Measurements from ENCODE around the gene EME1. TPM values are rescaled to one million over a fixed set of nuclear protein-coding genes. Genes with fewer than 3 reads are reported as not detected.

Gene EME1
- total and polyA plus RNA-seq, 10 of the 15 experiments (the other 5 are each of a cell fraction or from before 2014, with no cell fraction given), result 13.8 to 40.5 (median 22.0) TPM

GRCh38 chr17:50426814-50427787 is 54.1 kb downstream of the EME1 start (continued):
- TF ChIP-seq CEBPZ (IDR thresholded peaks at IDR 0.05; ENCODE audit: low read depth, low read length) (no peak), IRF3 (IDR thresholded peaks at IDR 0.05) (no peak), ZNF592 (IDR thresholded peaks at IDR 0.05) (no peak), SMAD1 (IDR thresholded peaks at IDR 0.05; ENCODE audit: low read depth, partially characterized antibody) (no peak), MAX (IDR thresholded peaks at IDR 0.05; ENCODE audit: low read depth, low read length) (no peak), TCF7 (IDR thresholded peaks at IDR 0.05; ENCODE audit: borderline replicate concordance) (no peak), EZH2 (IDR thresholded peaks at IDR 0.05; ENCODE audit: borderline replicate concordance, control insufficient read depth, low read depth, low read length) (no peak), JUNB (IDR thresholded peaks at IDR 0.05) (no peak), ATF7 (IDR thresholded peaks at IDR 0.05; ENCODE audit: low read depth) (no peak), ASH2L (IDR thresholded peaks at IDR 0.05; ENCODE audit: borderline replicate concordance, low read depth) (no peak), ZNF274 (IDR thresholded peaks at IDR 0.05; ENCODE audit: insufficient read depth, insufficient read length) (no peak), HSF1 (IDR thresholded peaks at IDR 0.05; ENCODE audit: low read depth, low read length) (no peak), KDM1A (IDR thresholded peaks at IDR 0.05; ENCODE audit: borderline replicate concordance) (no peak), SREBF2 (IDR thresholded peaks at IDR 0.05; ENCODE audit: low read length) (no peak), ATF2 (IDR thresholded peaks at IDR 0.05; ENCODE audit: low read length) (no peak), EED (IDR thresholded peaks at IDR 0.05; ENCODE audit: low read depth) (0 out of 2 replicates have a peak, but pooled peaks have one; percentile 10), STAT3 (IDR thresholded peaks at IDR 0.05; ENCODE audit: low read depth, low read length) (no peak)

Measured in GM12878 (cell line).